K562 treated with DMSO at 1 percent for 12 hours (cell line): ENCODE data around the gene SARM1. TPM values are rescaled to one million over a fixed set of nuclear protein-coding genes. Genes with fewer than 3 reads are reported as not detected.

ENCODE experiments used
- total RNA-seq: library from RNA; unstranded; fragments of 300-600 nt; gene quantifications from 2 replicates; pipeline ENCODE4 v1.2.3, GENCODE V29; 2022; ENCODE audit not compliant: insufficient read depth

The SARM1 gene
- 0.94 and 3.4 TPM in 2 replicates for total RNA-seq

GRCh38 chr17:28371245-28372202 is at the start of gene SARM1:
SARM1 (plus strand) TSS chr17:28371694; CDS start chr17:28372033, 339 bp downstream.

GRCh38 chr17:28335201-28335958 is 36.1 kb upstream of the SARM1 start, which contains the start of the genes IFT20 and TNFAIP1:
IFT20 (minus strand) TSS chr17:28335472; CDS start chr17:28331985, 3,487 bp downstream.
TNFAIP1 (plus strand) TSS chr17:28335761; CDS start chr17:28339522, 3,761 bp downstream.

GRCh38 chr17:28357061-28357900 is 14.2 kb upstream of the SARM1 start, which contains the start of gene POLDIP2:
POLDIP2 (minus strand) TSS chr17:28357527; CDS start chr17:28357448, 79 bp downstream.

GRCh38 chr17:28364665-28365363 is 6.7 kb upstream of the SARM1 start, which contains the start of gene SEBOX:
SEBOX (minus strand) TSS chr17:28365199; CDS start chr17:28365151, 48 bp downstream.

GRCh38 chr17:28370035-28370743 is 1.3 kb upstream of the SARM1 start, which contains the start of gene VTN:
VTN (minus strand) TSS chr17:28370307; CDS start chr17:28370203, 104 bp downstream.

GRCh38 chr17:28405632-28406472 is 34.4 kb downstream of the SARM1 start, which contains the start of gene SLC46A1:
SLC46A1 (minus strand) TSS chr17:28406212; CDS start chr17:28406114, 98 bp downstream.

Other genes starting within 250 kb of the SARM1 start
- gene TMEM97, start 52.5 kb upstream of the SARM1 start, total RNA-seq = 18.5 and 38.9 TPM in 2 replicates
- 45.2 and 56.4 TPM in 2 replicates for gene IFT20, start 36.2 kb upstream of the SARM1 start, total RNA-seq
- gene TNFAIP1, start 35.9 kb upstream of the SARM1 start, total RNA-seq = 10.8 and 26.3 TPM in 2 replicates
- 60.4 and 87.3 TPM in 2 replicates for gene POLDIP2, start 14.2 kb upstream of the SARM1 start, total RNA-seq
- gene SEBOX, start 6.5 kb upstream of the SARM1 start, total RNA-seq = not detected in 2 replicates
- 0.46 and 0.51 TPM in 2 replicates for gene VTN, start 1.4 kb upstream of the SARM1 start, total RNA-seq
- 0.89 and 4.3 TPM in 2 replicates for gene SLC46A1, start 34.5 kb downstream of the SARM1 start, total RNA-seq
- gene SLC13A2, start 102.0 kb downstream of the SARM1 start, total RNA-seq = not detected in 2 replicates
- not detected in 2 replicates for gene FOXN1, start 134.7 kb downstream of the SARM1 start, total RNA-seq
- 39.8 and 45.5 TPM in 2 replicates for gene UNC119, start 180.9 kb downstream of the SARM1 start, total RNA-seq
- gene PIGS, start 199.8 kb downstream of the SARM1 start, total RNA-seq = 53.7 and 110 TPM in 2 replicates
- gene ALDOC, start 205.2 kb downstream of the SARM1 start, total RNA-seq = 40.3 and 62.1 TPM in 2 replicates
- 98.4 and 152 TPM in 2 replicates for gene SPAG5, start 227.3 kb downstream of the SARM1 start, total RNA-seq
- 4.1 and 22.2 TPM in 2 replicates for gene RSKR, start 242.5 kb downstream of the SARM1 start, total RNA-seq